Neural cell (in vitro differentiated cells): ENCODE results near the gene CHST8. TPM values are rescaled to one million over a fixed set of nuclear protein-coding genes. Genes with fewer than 3 reads are reported as not detected.
"Not testable (repeated sequence)": the region's sequence is repeated elsewhere in the genome, so short reads cannot be mapped to it uniquely, and the experiment has no call there.

Experiments used
- H2AFZ ChIP-seq: fragments of 200-600, 300-800 bp; sonication (generic), shearing (Covaris generic); 2 replicates; pipeline ENCODE4 v1.6.0; 2014; ENCODE audit warnings: low read depth, mild to moderate bottlenecking, antibody characterized with exemption, low read length, moderate library complexity
- H3F3A ChIP-seq: fragments of 200-600 bp; shearing (Covaris generic); 2 replicates; pipeline ENCODE4 v1.6.1; 2016; ENCODE audit warnings: mild to moderate bottlenecking, moderate library complexity, mixed read lengths, antibody characterized with exemption, low read length; ENCODE audit not compliant: insufficient read depth, poor library complexity, severe bottlenecking
- H3K27ac ChIP-seq: fragments of 200-600, 300-800 bp; sonication (generic), shearing (Covaris generic); 2 replicates; pipeline ENCODE4 v1.5.1; 2014; ENCODE audit warnings: mild to moderate bottlenecking, low read length, moderate library complexity
- H3K27me3 ChIP-seq: fragments of 300-800, 200-600 bp; sonication (generic), shearing (Covaris generic); 2 replicates; pipeline ENCODE4 v1.6.0; 2014; ENCODE audit warnings: mild to moderate bottlenecking, low read depth, low read length, moderate library complexity; ENCODE audit not compliant: insufficient read depth
- H3K36me3 ChIP-seq: fragments of 300-800, 200-600 bp; sonication (generic), shearing (Covaris generic); 2 replicates; pipeline ENCODE4 v1.5.1; 2014; ENCODE audit warnings: mild to moderate bottlenecking, antibody characterized with exemption, low read length, moderate library complexity; ENCODE audit not compliant: insufficient read depth
- H3K4me2 ChIP-seq: fragments of 300-800, 200-600 bp; sonication (generic), shearing (Covaris generic); 2 replicates; pipeline ENCODE4 v1.6.0; 2014; ENCODE audit warnings: mild to moderate bottlenecking, low read length
- H3K4me3 ChIP-seq: fragments of 300-800, 200-600 bp; sonication (generic), shearing (Covaris generic); 2 replicates; pipeline ENCODE4 v1.5.1; 2014; ENCODE audit warnings: mild to moderate bottlenecking, low read length, moderate library complexity
- H3K79me2 ChIP-seq: fragments of 200-600 bp; shearing (Covaris generic); replicated peaks from 2 replicates; pipeline ENCODE4 v1.6.0; 2014; ENCODE audit warnings: mild to moderate bottlenecking, low read length, moderate library complexity; ENCODE audit not compliant: insufficient read depth
- H3K9ac ChIP-seq: fragments of 300-800, 200-600 bp; sonication (generic), shearing (Covaris generic); 2 replicates; pipeline ENCODE4 v1.6.1; 2016; ENCODE audit warnings: mild to moderate bottlenecking, low read length, mixed read lengths
- H3K9me2 ChIP-seq: fragments of 200-600 bp; shearing (Covaris generic); 2 replicates; pipeline ENCODE4 v1.6.1; 2016; ENCODE audit warnings: mild to moderate bottlenecking, low read length, mixed read lengths; ENCODE audit not compliant: insufficient read depth
- H3K9me3 ChIP-seq: fragments of 200-600, 300-800 bp; sonication (generic), shearing (Covaris generic); 2 replicates; pipeline ENCODE4 v1.6.1; 2016; ENCODE audit warnings: mild to moderate bottlenecking, mixed run types, low read length, moderate library complexity, mixed read lengths
- H4K20me1 ChIP-seq: fragments of 200-600 bp; shearing (Covaris generic); 2 replicates; pipeline ENCODE4 v1.6.1; 2016; ENCODE audit warnings: mild to moderate bottlenecking, mixed run types; ENCODE audit not compliant: insufficient read depth
- CTCF ChIP-seq: fragments of 450-650 bp; IDR thresholded peaks from 2 replicates; pipeline ENCODE4 v1.5.1; 2014; ENCODE audit warnings: antibody characterized with exemption, mild to moderate bottlenecking, moderate library complexity; ENCODE audit not compliant: poor library complexity, severe bottlenecking
- EP300 ChIP-seq: fragments of 450-650 bp; conservative IDR thresholded peaks from 2 replicates; pipeline ENCODE4 v1.6.1; 2014; ENCODE audit warnings: antibody characterized with exemption, mild to moderate bottlenecking, moderate library complexity; ENCODE audit not compliant: poor library complexity, severe bottlenecking
- EZH2 ChIP-seq: fragments of 200-600, 300-800 bp; shearing (Covaris generic), sonication (generic); IDR thresholded peaks from 2 replicates; pipeline ENCODE4 v1.6.1; 2014; ENCODE audit warnings: antibody characterized with exemption, low read length, borderline replicate concordance, mild to moderate bottlenecking; ENCODE audit not compliant: insufficient read depth, poor library complexity, severe bottlenecking
- MXI1 ChIP-seq: fragments of 450-650 bp; conservative IDR thresholded peaks from 2 replicates; pipeline ENCODE4 v1.6.1; 2014; ENCODE audit warnings: antibody characterized with exemption, mild to moderate bottlenecking; ENCODE audit not compliant: poor library complexity, severe bottlenecking
- POLR2AphosphoS5 ChIP-seq: IDR thresholded peaks from 2 replicates; pipeline ENCODE4 v1.6.1; 2012
- RAD21 ChIP-seq: fragments of 450-650 bp; conservative IDR thresholded peaks from 2 replicates; pipeline ENCODE4 v1.6.1; 2014; ENCODE audit warnings: antibody characterized with exemption, mild to moderate bottlenecking, moderate library complexity
- REST ChIP-seq: IDR thresholded peaks from 2 replicates; pipeline ENCODE4 v1.6.1; 2012; ENCODE audit warnings: borderline replicate concordance
- SMC3 ChIP-seq: fragments of 450-650 bp; conservative IDR thresholded peaks from 2 replicates; pipeline ENCODE4 v1.6.1; 2014; ENCODE audit warnings: antibody characterized with exemption, mild to moderate bottlenecking, moderate library complexity; ENCODE audit not compliant: poor library complexity
- TAF1 ChIP-seq: IDR thresholded peaks from 2 replicates; pipeline ENCODE4 v1.6.1; 2012; ENCODE audit warnings: low read depth
- polyA plus RNA-seq: library from polyadenylated mRNA; depleted of rRNA; stranded (reverse); fragments of >200 nt; gene quantifications from 2 replicates; pipeline ENCODE4 v1.2.3, GENCODE V29; 2014

Gene CHST8
- polyA plus RNA-seq, 1 donor from 2014 or later = 7.1 TPM

- no peak overlapping the region for H2AFZ ChIP-seq
- H3K9me3 ChIP-seq = no peaks in the 10 kb centered on the region
- no peaks in the 10 kb centered on the region for H4K20me1 ChIP-seq
- no peaks in the 10 kb centered on the region for H3K79me2 ChIP-seq
- TF ChIP-seq MXI1 (no peak), EZH2 (no peak), EP300 (no peak), SMC3 (no peak), TAF1 (no peak), RAD21 (no peak), POLR2AphosphoS5 (no peak), REST (no peak), CTCF (no peak)
- no peak overlapping the region for H3K4me2 ChIP-seq
- H3K27me3 ChIP-seq = no peaks in the 10 kb centered on the region
- no peak overlapping the region for H3K4me3 ChIP-seq
- H3K36me3 ChIP-seq = no peaks in the 10 kb centered on the region
- H3K9me2 ChIP-seq = no peaks in the 10 kb centered on the region
- no peak overlapping the region for H3K27ac ChIP-seq
- no peaks in the 10 kb centered on the region for H3F3A ChIP-seq
- no peak overlapping the region for H3K9ac ChIP-seq
These were observed 40.8 kb downstream of the CHST8 start for GRCh38 chr19:33662391-33663092.

- not testable (repeated sequence) for H3K27ac ChIP-seq, H3K27me3 ChIP-seq, H3F3A ChIP-seq, H3K9me3 ChIP-seq, H3K4me2 ChIP-seq, H3K36me3 ChIP-seq, H3K9me2 ChIP-seq, H3K79me2 ChIP-seq, H2AFZ ChIP-seq, H3K9ac ChIP-seq, H4K20me1 ChIP-seq, H3K4me3 ChIP-seq
These were observed 41.6 kb downstream of the CHST8 start for GRCh38 chr19:33663316-33663715.
